GM19463 (cell line): ENCODE results near the gene PDCD7.

Experiments
- ATAC-seq: cut with Tn5 transposase; IDR thresholded peaks from one replicate; pipeline ENCODE4 v1.9.1; 2021; ENCODE audit warnings: mild to moderate bottlenecking, moderate library complexity; ENCODE audit not compliant: unreplicated experiment

Gene PDCD7

GRCh38 chr15:65092911-65093792 is 40.5 kb downstream of the PDCD7 start:
- no peak for ATAC-seq

- no peak for ATAC-seq
These were observed 41.5 kb downstream of the PDCD7 start for GRCh38 chr15:65091946-65092770.

- no peak for ATAC-seq
These were observed 44.3 kb downstream of the PDCD7 start for GRCh38 chr15:65089206-65089824.

- no peak for ATAC-seq
These were observed 45.0 kb downstream of the PDCD7 start for GRCh38 chr15:65088643-65089021.

GRCh38 chr15:65087873-65088642 is 45.5 kb downstream of the PDCD7 start:
- ATAC-seq = no peak

GRCh38 chr15:65087411-65087810 is 46.2 kb downstream of the PDCD7 start:
- no peak for ATAC-seq

GRCh38 chr15:65086680-65087111 is 46.9 kb downstream of the PDCD7 start:
- no peak for ATAC-seq

- no peak for ATAC-seq
These were observed 47.5 kb downstream of the PDCD7 start for GRCh38 chr15:65085990-65086679.

- ATAC-seq = no peak
These were observed 48.3 kb downstream of the PDCD7 start for GRCh38 chr15:65085207-65085753.

- ATAC-seq = no peak
These were observed 49.0 kb downstream of the PDCD7 start for GRCh38 chr15:65084500-65085206.

GRCh38 chr15:65083262-65083701 is 50.3 kb downstream of the PDCD7 start:
- ATAC-seq = no peak

- ATAC-seq = no peak
These were observed 51.2 kb downstream of the PDCD7 start for GRCh38 chr15:65082303-65082953.

- ATAC-seq = no peak
These were observed 51.9 kb downstream of the PDCD7 start for GRCh38 chr15:65081758-65082157.

GRCh38 chr15:65081270-65081669 is 52.3 kb downstream of the PDCD7 start:
- no peak for ATAC-seq

GRCh38 chr15:65079580-65079979 is 54.0 kb downstream of the PDCD7 start:
- ATAC-seq = no peak

- no peak for ATAC-seq
These were observed 55.6 kb downstream of the PDCD7 start for GRCh38 chr15:65077981-65078352.

- ATAC-seq = no peak
These were observed 56.2 kb downstream of the PDCD7 start for GRCh38 chr15:65077291-65077980.
